HEK293 (cell line): ENCODE measurements around the gene IRX3.

Source experiments
- MEIS1 ChIP-seq: sonication (generic); formaldehyde crosslinking; IDR thresholded peaks from 2 replicates; pipeline ENCODE4 v1.8.1; 2022; ENCODE audit warnings: missing genetic modification reagents, mild to moderate bottlenecking, borderline replicate concordance
- ZNF121 ChIP-seq: fragments of 450-650 bp; formaldehyde crosslinking; IDR thresholded peaks from 2 replicates; pipeline ENCODE4 v1.5.1; 2016; ENCODE audit warnings: missing biosample characterization, missing genetic modification characterization
- ZNF146 ChIP-seq: fragments of 450-650 bp; formaldehyde crosslinking; IDR thresholded peaks from 2 replicates; pipeline ENCODE4 v1.5.1; 2016; ENCODE audit warnings: missing biosample characterization, missing genetic modification characterization
- ZNF155 ChIP-seq: fragments of 450-650 bp; formaldehyde crosslinking; IDR thresholded peaks from 2 replicates; pipeline ENCODE4 v1.5.1; 2016; ENCODE audit warnings: missing biosample characterization, missing genetic modification characterization
- ZNF2 ChIP-seq: fragments of 450-650 bp; formaldehyde crosslinking; IDR thresholded peaks from 2 replicates; pipeline ENCODE4 v1.5.1; 2016; ENCODE audit warnings: missing biosample characterization, missing genetic modification characterization
- ZNF777 ChIP-seq: fragments of 450-650 bp; formaldehyde crosslinking; IDR thresholded peaks from 2 replicates; pipeline ENCODE4 v1.5.1; 2017; ENCODE audit warnings: missing biosample characterization, missing genetic modification characterization, borderline replicate concordance
- TF ChIP-seq, protein P1 (sequence below): fragments of 450-650 bp; formaldehyde crosslinking; IDR thresholded peaks from 2 replicates; pipeline ENCODE4 v1.5.1; 2016; ENCODE audit warnings: missing biosample characterization, missing genetic modification characterization

- TF ChIP-seq, protein P1, sequence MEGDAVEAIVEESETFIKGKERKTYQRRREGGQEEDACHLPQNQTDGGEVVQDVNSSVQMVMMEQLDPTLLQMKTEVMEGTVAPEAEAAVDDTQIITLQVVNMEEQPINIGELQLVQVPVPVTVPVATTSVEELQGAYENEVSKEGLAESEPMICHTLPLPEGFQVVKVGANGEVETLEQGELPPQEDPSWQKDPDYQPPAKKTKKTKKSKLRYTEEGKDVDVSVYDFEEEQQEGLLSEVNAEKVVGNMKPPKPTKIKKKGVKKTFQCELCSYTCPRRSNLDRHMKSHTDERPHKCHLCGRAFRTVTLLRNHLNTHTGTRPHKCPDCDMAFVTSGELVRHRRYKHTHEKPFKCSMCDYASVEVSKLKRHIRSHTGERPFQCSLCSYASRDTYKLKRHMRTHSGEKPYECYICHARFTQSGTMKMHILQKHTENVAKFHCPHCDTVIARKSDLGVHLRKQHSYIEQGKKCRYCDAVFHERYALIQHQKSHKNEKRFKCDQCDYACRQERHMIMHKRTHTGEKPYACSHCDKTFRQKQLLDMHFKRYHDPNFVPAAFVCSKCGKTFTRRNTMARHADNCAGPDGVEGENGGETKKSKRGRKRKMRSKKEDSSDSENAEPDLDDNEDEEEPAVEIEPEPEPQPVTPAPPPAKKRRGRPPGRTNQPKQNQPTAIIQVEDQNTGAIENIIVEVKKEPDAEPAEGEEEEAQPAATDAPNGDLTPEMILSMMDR (tag by site-specific recombination), result no peak
- TF ChIP-seq ZNF2 (no peak), ZNF155 (tag by site-specific recombination) (no peak), MEIS1 (CRISPR knock-in tag) (no peak), ZNF121 (tag by site-specific recombination) (no peak), ZNF777 (tag by site-specific recombination) (no peak), ZNF146 (tag by site-specific recombination) (no peak)
Observed at GRCh38 chr16:54239456-54239855, 47.1 kb downstream of the IRX3 start.
